HEK293 (cell line): ENCODE data around the gene NRSN2.
"Not testable (repeated sequence)": the region's sequence is repeated elsewhere in the genome, so short reads cannot be mapped to it uniquely, and the experiment has no call there.

ENCODE experiments used
- CTCF ChIA-PET: fragments of 350-600 bp; formaldehyde crosslinking; extraction: SDS; loops from one replicate; lab custom pipeline; 2021; ENCODE audit warnings: antibody characterized with exemption; lab: Yijun Ruan, JAX
- POLR2A ChIA-PET: fragments of 300-600 bp; formaldehyde crosslinking; extraction: SDS; loops from one replicate; lab custom pipeline; 2020; ENCODE audit warnings: antibody characterized with exemption, inconsistent platforms; lab: Yijun Ruan, JAX
- H3K27ac ChIP-seq: fragments of 200-500 bp; sonication (Bioruptor generic); 2 replicates; pipeline ENCODE4 v1.5.1; 2014; ENCODE audit warnings: low read depth, low read length, control low read depth, inconsistent platforms; ENCODE audit errors: extremely low read depth
- H3K36me3 ChIP-seq, 2 experiments: fragments of 200-500 bp in 1 of 2; sonication (Bioruptor generic) in 1 of 2; 1 replicate in 1 of 2; 2 replicates in 1 of 2; pipeline ENCODE4 v1.5.1; 2014 to 2017; ENCODE audit warnings: inconsistent platforms in 2 of 2, low read length in 2 of 2; ENCODE audit not compliant: control insufficient read depth in 2 of 2, insufficient read depth in 1 of 2
- H3K4me1 ChIP-seq: fragments of 200-500 bp; sonication (Bioruptor generic); 2 replicates; pipeline ENCODE4 v1.5.1; 2014; ENCODE audit warnings: mild to moderate bottlenecking, low read length, inconsistent platforms; ENCODE audit not compliant: control insufficient read depth, insufficient read depth
- H3K4me3 ChIP-seq: 2 replicates; pipeline ENCODE4 v1.5.1; 2011; ENCODE audit warnings: low read depth, mild to moderate bottlenecking, control low read depth, low read length, moderate library complexity
- H3K9me3 ChIP-seq: fragments of 200-500 bp; sonication (Bioruptor generic); 2 replicates; pipeline ENCODE4 v1.5.1; 2014; ENCODE audit warnings: low read depth, low read length, inconsistent platforms; ENCODE audit not compliant: control insufficient read depth, insufficient read depth
- BCL11A ChIP-seq: fragments of 450-650 bp; formaldehyde crosslinking; IDR thresholded peaks from 2 replicates; pipeline ENCODE4 v1.5.1; 2016; ENCODE audit warnings: low read depth, missing biosample characterization, missing genetic modification characterization
- BCL6B ChIP-seq: fragments of 450-650 bp; formaldehyde crosslinking; IDR thresholded peaks from 2 replicates; pipeline ENCODE4 v1.5.1; 2017; ENCODE audit warnings: missing biosample characterization, missing genetic modification characterization
- IKZF3 ChIP-seq: fragments of 450-650 bp; IDR thresholded peaks from 2 replicates; pipeline ENCODE4 v1.5.0; 2018; ENCODE audit warnings: missing biosample characterization, mild to moderate bottlenecking, missing genetic modification characterization, moderate library complexity
- MYNN ChIP-seq: fragments of 450-650 bp; formaldehyde crosslinking; IDR thresholded peaks from 2 replicates; pipeline ENCODE4 v1.5.1; 2016; ENCODE audit warnings: missing biosample characterization, missing genetic modification characterization, borderline replicate concordance
- SP7 ChIP-seq: fragments of 450-650 bp; formaldehyde crosslinking; IDR thresholded peaks from 2 replicates; pipeline ENCODE4 v1.5.1; 2016; ENCODE audit warnings: missing biosample characterization, missing genetic modification characterization
- TCF7L2 ChIP-seq: IDR thresholded peaks from 2 replicates; pipeline ENCODE4 v1.6.1; 2011; ENCODE audit warnings: low read depth, mild to moderate bottlenecking, inconsistent platforms, low read length, moderate library complexity, borderline replicate concordance
- ZBTB48 ChIP-seq: fragments of 450-650 bp; formaldehyde crosslinking; IDR thresholded peaks from 2 replicates; pipeline ENCODE4 v1.5.1; 2016; ENCODE audit warnings: missing biosample characterization, missing genetic modification characterization
- ZFP37 ChIP-seq: fragments of 450-650 bp; formaldehyde crosslinking; IDR thresholded peaks from 2 replicates; pipeline ENCODE4 v1.5.1; 2016; ENCODE audit warnings: missing biosample characterization, missing genetic modification characterization
- ZFP41 ChIP-seq: fragments of 450-650 bp; formaldehyde crosslinking; IDR thresholded peaks from 2 replicates; pipeline ENCODE4 v1.5.1; 2016; ENCODE audit warnings: missing biosample characterization, missing genetic modification characterization, borderline replicate concordance
- ZFP69B ChIP-seq: fragments of 450-650 bp; formaldehyde crosslinking; IDR thresholded peaks from 2 replicates; pipeline ENCODE4 v1.5.1; 2016; ENCODE audit warnings: missing biosample characterization, missing genetic modification characterization
- ZNF114 ChIP-seq: fragments of 450-650 bp; formaldehyde crosslinking; IDR thresholded peaks from 2 replicates; pipeline ENCODE4 v1.5.0; 2017; ENCODE audit warnings: missing biosample characterization, missing genetic modification characterization
- ZNF121 ChIP-seq: fragments of 450-650 bp; formaldehyde crosslinking; IDR thresholded peaks from 2 replicates; pipeline ENCODE4 v1.5.1; 2016; ENCODE audit warnings: missing biosample characterization, missing genetic modification characterization
- ZNF157 ChIP-seq: fragments of 450-650 bp; formaldehyde crosslinking; IDR thresholded peaks from 2 replicates; pipeline ENCODE4 v1.5.1; 2016; ENCODE audit warnings: missing biosample characterization, missing genetic modification characterization
- ZNF16 ChIP-seq: fragments of 450-650 bp; formaldehyde crosslinking; IDR thresholded peaks from 2 replicates; pipeline ENCODE4 v1.5.1; 2016; ENCODE audit warnings: low read depth, missing biosample characterization, missing genetic modification characterization
- ZNF169 ChIP-seq: fragments of 450-650 bp; formaldehyde crosslinking; IDR thresholded peaks from 2 replicates; pipeline ENCODE4 v1.5.1; 2016; ENCODE audit warnings: missing biosample characterization, missing genetic modification characterization
- ZNF211 ChIP-seq: fragments of 450-650 bp; formaldehyde crosslinking; IDR thresholded peaks from 2 replicates; pipeline ENCODE4 v1.5.1; 2016; ENCODE audit warnings: low read depth, missing biosample characterization, missing genetic modification characterization
- ZNF23 ChIP-seq: fragments of 450-650 bp; formaldehyde crosslinking; IDR thresholded peaks from 2 replicates; pipeline ENCODE4 v1.5.1; 2016; ENCODE audit warnings: missing biosample characterization, missing genetic modification characterization, borderline replicate concordance
- ZNF335 ChIP-seq: fragments of 450-650 bp; formaldehyde crosslinking; conservative IDR thresholded peaks from 2 replicates; pipeline ENCODE4 v1.5.1; 2016; ENCODE audit warnings: missing biosample characterization, missing genetic modification characterization
- ZNF37A ChIP-seq: fragments of 450-650 bp; IDR thresholded peaks from 2 replicates; pipeline ENCODE4 v1.5.1; 2018; ENCODE audit warnings: missing biosample characterization, missing genetic modification characterization
- ZNF394 ChIP-seq: fragments of 450-650 bp; formaldehyde crosslinking; IDR thresholded peaks from 2 replicates; pipeline ENCODE4 v1.5.1; 2016; ENCODE audit warnings: missing biosample characterization, missing genetic modification characterization, mild to moderate bottlenecking, moderate library complexity, borderline replicate concordance
- ZNF548 ChIP-seq: fragments of 450-650 bp; formaldehyde crosslinking; IDR thresholded peaks from 2 replicates; pipeline ENCODE4 v1.5.1; 2016; ENCODE audit warnings: missing biosample characterization, missing genetic modification characterization
- ZNF560 ChIP-seq: fragments of 450-650 bp; formaldehyde crosslinking; IDR thresholded peaks from 2 replicates; pipeline ENCODE4 v1.5.1; 2017; ENCODE audit warnings: missing biosample characterization, missing genetic modification characterization, borderline replicate concordance
- ZNF561 ChIP-seq: fragments of 450-650 bp; IDR thresholded peaks from 2 replicates; pipeline ENCODE4 v1.5.1; 2018; ENCODE audit warnings: missing biosample characterization, missing genetic modification characterization, borderline replicate concordance
- ZNF596 ChIP-seq: fragments of 450-650 bp; IDR thresholded peaks from 2 replicates; pipeline ENCODE4 v1.5.0; 2018; ENCODE audit warnings: missing biosample characterization, mild to moderate bottlenecking, missing genetic modification characterization, moderate library complexity
- ZNF624 ChIP-seq: fragments of 450-650 bp; formaldehyde crosslinking; IDR thresholded peaks from 2 replicates; pipeline ENCODE4 v1.5.1; 2017; ENCODE audit warnings: missing biosample characterization, missing genetic modification characterization
- ZNF664 ChIP-seq: fragments of 450-650 bp; formaldehyde crosslinking; IDR thresholded peaks from 2 replicates; pipeline ENCODE4 v1.5.1; 2016; ENCODE audit warnings: missing biosample characterization, missing genetic modification characterization
- ZNF701 ChIP-seq: fragments of 450-650 bp; formaldehyde crosslinking; IDR thresholded peaks from 2 replicates; pipeline ENCODE4 v1.5.1; 2016; ENCODE audit warnings: missing biosample characterization, missing genetic modification characterization
- ZNF707 ChIP-seq: fragments of 450-650 bp; formaldehyde crosslinking; IDR thresholded peaks from 2 replicates; pipeline ENCODE4 v1.5.1; 2016; ENCODE audit warnings: missing biosample characterization, missing genetic modification characterization
- ZNF791 ChIP-seq: fragments of 450-650 bp; formaldehyde crosslinking; IDR thresholded peaks from 2 replicates; pipeline ENCODE4 v1.5.1; 2016; ENCODE audit warnings: missing biosample characterization, missing genetic modification characterization
- TF ChIP-seq, protein P1 (sequence below): fragments of 450-650 bp; formaldehyde crosslinking; IDR thresholded peaks from 2 replicates; pipeline ENCODE4 v1.5.0; 2017; ENCODE audit warnings: missing biosample characterization, missing genetic modification characterization, borderline replicate concordance

NRSN2 gene

DNA sequence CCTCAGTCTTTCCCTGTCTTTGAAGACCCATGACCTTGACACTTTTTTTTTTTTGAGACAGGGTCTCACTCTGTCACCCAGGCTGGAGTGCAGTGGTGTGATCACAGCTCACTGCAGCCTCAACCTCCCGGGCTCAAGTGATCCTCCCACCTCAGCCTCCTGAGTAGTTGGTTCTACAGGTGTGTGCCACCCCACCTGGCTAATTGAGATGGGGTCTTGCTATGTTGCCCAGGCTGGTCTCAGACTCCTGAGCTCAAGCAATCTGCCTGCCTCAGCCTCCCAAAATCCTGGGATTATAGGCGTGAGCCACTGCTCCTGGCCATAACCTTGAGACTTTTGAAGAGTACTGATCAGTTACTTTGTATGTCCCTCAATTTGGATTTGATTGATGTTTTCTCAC, 46.4 kb downstream of the NRSN2 start:
- ChIA-PET POLR2A (interaction anchor here (1.4 kb wide), 1 partner anchor 14 kb away, joined by 4 read pairs; no protein-coding TSS in a partner anchor), CTCF (interaction anchor here (0.6 to 1.5 kb wide), 6 partner anchors 9 to 65 kb away, joined by 3 to 4 read pairs (median 4); no protein-coding TSS in a partner anchor)
- peaks cover 40 to 83% of the 10 kb centered on the region in 2 experiments for H3K36me3 ChIP-seq
- not testable (repeated sequence) for H3K4me1 ChIP-seq, H3K9me3 ChIP-seq, H3K27ac ChIP-seq, H3K4me3 ChIP-seq
- TF ChIP-seq ZNF121 = peak; percentile 83; the same call in 1 of the 2 replicates

- no peak for TF ChIP-seq ZNF114 (tag by site-specific recombination)
- no peak for TF ChIP-seq ZFP69B (tag by site-specific recombination)
- TF ChIP-seq, protein P1, sequence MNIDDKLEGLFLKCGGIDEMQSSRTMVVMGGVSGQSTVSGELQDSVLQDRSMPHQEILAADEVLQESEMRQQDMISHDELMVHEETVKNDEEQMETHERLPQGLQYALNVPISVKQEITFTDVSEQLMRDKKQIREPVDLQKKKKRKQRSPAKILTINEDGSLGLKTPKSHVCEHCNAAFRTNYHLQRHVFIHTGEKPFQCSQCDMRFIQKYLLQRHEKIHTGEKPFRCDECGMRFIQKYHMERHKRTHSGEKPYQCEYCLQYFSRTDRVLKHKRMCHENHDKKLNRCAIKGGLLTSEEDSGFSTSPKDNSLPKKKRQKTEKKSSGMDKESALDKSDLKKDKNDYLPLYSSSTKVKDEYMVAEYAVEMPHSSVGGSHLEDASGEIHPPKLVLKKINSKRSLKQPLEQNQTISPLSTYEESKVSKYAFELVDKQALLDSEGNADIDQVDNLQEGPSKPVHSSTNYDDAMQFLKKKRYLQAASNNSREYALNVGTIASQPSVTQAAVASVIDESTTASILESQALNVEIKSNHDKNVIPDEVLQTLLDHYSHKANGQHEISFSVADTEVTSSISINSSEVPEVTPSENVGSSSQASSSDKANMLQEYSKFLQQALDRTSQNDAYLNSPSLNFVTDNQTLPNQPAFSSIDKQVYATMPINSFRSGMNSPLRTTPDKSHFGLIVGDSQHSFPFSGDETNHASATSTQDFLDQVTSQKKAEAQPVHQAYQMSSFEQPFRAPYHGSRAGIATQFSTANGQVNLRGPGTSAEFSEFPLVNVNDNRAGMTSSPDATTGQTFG (tag by site-specific recombination) = no peak
- TF ChIP-seq ZNF37A (tag by site-specific recombination) = no peak
- TF ChIP-seq ZNF596 (tag by site-specific recombination) = no peak
- TF ChIP-seq ZNF701 (tag by site-specific recombination) = no peak
- TF ChIP-seq ZNF16 (tag by site-specific recombination) = no peak
- no peak for TF ChIP-seq ZNF335 (tag by site-specific recombination)
- TF ChIP-seq ZNF169 (tag by site-specific recombination) = no peak
- TF ChIP-seq ZNF561 (tag by site-specific recombination) = no peak
- no peak for TF ChIP-seq ZNF560 (tag by site-specific recombination)
- no peak for TF ChIP-seq ZNF664
- TF ChIP-seq ZNF157 (tag by site-specific recombination) = no peak
- no peak for TF ChIP-seq ZNF23 (tag by site-specific recombination)
- no peak for TF ChIP-seq ZNF624
- no peak for TF ChIP-seq ZNF394 (tag by site-specific recombination)
- no peak for TF ChIP-seq ZBTB48 (tag by site-specific recombination)
- TF ChIP-seq IKZF3 (tag by site-specific recombination) = no peak
- Histone ChIP-seq H3K27ac (no peak overlapping the region), H3K4me3 (no peak overlapping the region), H3K9me3 (no peaks in the 10 kb centered on the region), H3K4me1 (no peaks in the 10 kb centered on the region), H3K36me3 (peaks cover 36 to 60% of the 10 kb centered on the region in 2 experiments)
- CTCF ChIA-PET = no interaction called here
- POLR2A ChIA-PET = interaction anchor here (1.1 kb wide), 1 partner anchor 11 kb away, joined by 4 read pairs; no protein-coding TSS in a partner anchor
Measured at GRCh38 chr20:396252-396618, 49.3 kb downstream of the NRSN2 start.

DNA sequence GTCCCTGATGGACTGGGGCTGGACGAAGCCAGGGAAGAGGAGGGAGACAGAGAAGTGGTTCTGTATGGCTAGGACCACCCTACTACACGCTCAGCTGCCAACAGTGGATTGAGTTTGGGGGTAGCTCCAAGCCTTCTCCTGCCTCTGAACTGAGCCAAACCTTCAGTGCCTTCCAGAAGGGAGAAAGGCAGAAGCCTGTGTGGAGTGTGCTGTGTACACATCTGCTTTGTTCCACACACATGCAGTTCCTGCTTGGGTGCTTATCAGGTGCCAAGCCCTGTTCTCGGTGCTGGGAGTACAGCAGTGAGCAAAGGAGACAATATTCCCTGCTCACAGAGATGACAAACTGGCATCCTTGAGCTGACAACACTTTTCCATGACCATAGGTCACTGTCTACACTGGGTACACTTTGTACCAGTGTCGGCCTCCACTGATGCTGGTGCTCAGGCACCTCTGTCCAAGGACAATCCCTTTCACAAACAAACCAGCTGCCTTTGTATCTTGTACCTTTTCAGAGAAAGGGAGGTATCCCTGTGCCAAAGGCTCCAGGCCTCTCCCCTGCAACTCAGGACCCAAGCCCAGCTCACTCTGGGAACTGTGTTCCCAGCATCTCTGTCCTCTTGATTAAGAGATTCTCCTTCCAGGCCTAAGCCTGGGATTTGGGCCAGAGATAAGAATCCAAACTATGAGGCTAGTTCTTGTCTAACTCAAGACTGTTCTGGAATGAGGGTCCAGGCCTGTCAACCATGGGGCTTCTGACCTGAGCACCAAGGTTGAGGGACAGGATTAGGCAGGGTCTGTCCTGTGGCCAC, 49.9 kb downstream of the NRSN2 start:
- Histone ChIP-seq H3K9me3 (no peaks in the 10 kb centered on the region), H3K4me1 (no peaks in the 10 kb centered on the region), H3K4me3 (no peak overlapping the region), H3K36me3 (peaks cover 33 to 55% of the 10 kb centered on the region in 2 experiments), H3K27ac (no peak overlapping the region)
- POLR2A ChIA-PET = interaction anchor here (0.6 to 1.1 kb wide), 2 partner anchors 11 to 19 kb away, joined by 3 to 4 read pairs; no protein-coding TSS in a partner anchor
- CTCF ChIA-PET = no interaction called here
- no peak for TF ChIP-seq ZNF560 (tag by site-specific recombination)
- no peak for TF ChIP-seq ZNF37A (tag by site-specific recombination)
- no peak for TF ChIP-seq BCL11A (tag by site-specific recombination)
- no peak for TF ChIP-seq ZFP37
- no peak for TF ChIP-seq ZNF707 (tag by site-specific recombination)
- TF ChIP-seq SP7 (tag by site-specific recombination) = no peak
- TF ChIP-seq ZNF548 (tag by site-specific recombination) = no peak
- no peak for TF ChIP-seq BCL6B
- TF ChIP-seq ZNF791 (tag by site-specific recombination) = no peak
- TF ChIP-seq ZFP41 = no peak
- TF ChIP-seq TCF7L2 = no peak
- no peak for TF ChIP-seq MYNN (tag by site-specific recombination)
- TF ChIP-seq ZNF211 (tag by site-specific recombination) = no peak
